H9 (cell line): ENCODE results near the gene WDR81. TPM values are rescaled to one million over a fixed set of nuclear protein-coding genes. Genes with fewer than 3 reads are reported as not detected.
"Not testable (repeated sequence)": the region's sequence is repeated elsewhere in the genome, so short reads cannot be mapped to it uniquely, and the experiment has no call there.

Experiments used
- DNase-seq: peaks from one replicate; pipeline ENCODE4 v3.0.0-alpha.2; 2017
- H2AFZ ChIP-seq: one replicate; pipeline ENCODE4 v1.6.1; 2013; ENCODE audit warnings: mild to moderate bottlenecking, low read length, control low read depth, moderate library complexity
- H2AK5ac ChIP-seq: 2 replicates; pipeline ENCODE4 v1.6.1; 2013; ENCODE audit warnings: low read length, control low read depth, mixed read lengths; ENCODE audit not compliant: insufficient read length
- H2BK120ac ChIP-seq: one replicate; pipeline ENCODE4 v1.6.1; 2013; ENCODE audit warnings: low read depth, mild to moderate bottlenecking, low read length, control low read depth, inconsistent platforms; ENCODE audit not compliant: poor library complexity, severe bottlenecking
- H2BK12ac ChIP-seq: 2 replicates; pipeline ENCODE4 v1.6.1; 2013; ENCODE audit warnings: low read length, control low read depth, mixed read lengths, low read depth; ENCODE audit not compliant: insufficient read length
- H2BK15ac ChIP-seq: 2 replicates; pipeline ENCODE4 v1.6.1; 2013; ENCODE audit warnings: low read depth, low read length, control low read depth
- H2BK20ac ChIP-seq: one replicate; pipeline ENCODE4 v1.6.1; 2013; ENCODE audit warnings: low read depth, mild to moderate bottlenecking, low read length, control low read depth, inconsistent platforms; ENCODE audit not compliant: poor library complexity, severe bottlenecking
- H2BK5ac ChIP-seq: 2 replicates; pipeline ENCODE4 v1.6.1; 2013; ENCODE audit warnings: low read length, control low read depth, mixed read lengths; ENCODE audit not compliant: insufficient read length
- H3K14ac ChIP-seq: 2 replicates; pipeline ENCODE4 v1.6.1; 2013; ENCODE audit warnings: low read length, control low read depth; ENCODE audit not compliant: insufficient read depth
- H3K18ac ChIP-seq: 2 replicates; pipeline ENCODE4 v1.6.1; 2013; ENCODE audit warnings: low read depth, mild to moderate bottlenecking, mixed read lengths, low read length, control low read depth; ENCODE audit not compliant: insufficient read length
- H3K23ac ChIP-seq: 2 replicates; pipeline ENCODE4 v1.6.1; 2013; ENCODE audit warnings: low read length, control low read depth, mixed read lengths, low read depth; ENCODE audit not compliant: insufficient read length
- H3K23me2 ChIP-seq: 2 replicates; pipeline ENCODE4 v1.6.1; 2013; ENCODE audit warnings: low read depth, mild to moderate bottlenecking, mixed read lengths, low read length, control low read depth; ENCODE audit not compliant: insufficient read length, poor library complexity, severe bottlenecking
- H3K27ac ChIP-seq: 2 replicates; pipeline ENCODE4 v1.5.1; 2013; ENCODE audit warnings: low read length, control low read depth, mixed read lengths, low read depth; ENCODE audit not compliant: insufficient read length
- H3K27me3 ChIP-seq: 2 replicates; pipeline ENCODE4 v1.6.1; 2013; ENCODE audit warnings: low read length, control low read depth, inconsistent platforms; ENCODE audit not compliant: insufficient read depth
- H3K4ac ChIP-seq: 2 replicates; pipeline ENCODE4 v1.6.1; 2013; ENCODE audit warnings: low read depth, mild to moderate bottlenecking, control low read depth, inconsistent platforms, low read length, moderate library complexity
- H3K4me1 ChIP-seq: 2 replicates; pipeline ENCODE4 v1.6.1; 2013; ENCODE audit warnings: low read length, control low read depth, inconsistent platforms; ENCODE audit not compliant: insufficient read depth
- H3K4me2 ChIP-seq: 2 replicates; pipeline ENCODE4 v1.6.1; 2013; ENCODE audit warnings: low read length, control low read depth, mixed read lengths; ENCODE audit not compliant: insufficient read length, insufficient read depth
- H3K56ac ChIP-seq: 2 replicates; pipeline ENCODE4 v1.6.1; 2013; ENCODE audit warnings: low read depth, mild to moderate bottlenecking, mixed read lengths, low read length, control low read depth; ENCODE audit not compliant: insufficient read length
- H3K79me1 ChIP-seq: 2 replicates; pipeline ENCODE4 v1.6.1; 2013; ENCODE audit warnings: low read depth, mild to moderate bottlenecking, moderate library complexity, low read length, control low read depth, inconsistent platforms; ENCODE audit not compliant: insufficient read depth, poor library complexity, severe bottlenecking
- H3K79me2 ChIP-seq: 2 replicates; pipeline ENCODE4 v1.6.1; 2013; ENCODE audit warnings: low read length, control low read depth, inconsistent platforms; ENCODE audit not compliant: insufficient read depth
- H3K9ac ChIP-seq: 2 replicates; pipeline ENCODE4 v1.6.1; 2013; ENCODE audit warnings: low read length, control low read depth, mixed read lengths; ENCODE audit not compliant: insufficient read length; ENCODE audit errors: extremely low read depth
- H3K9me3 ChIP-seq: one replicate; pipeline ENCODE4 v1.6.1; 2013; ENCODE audit warnings: low read depth, low read length, inconsistent platforms; ENCODE audit not compliant: control insufficient read depth
- H3T11ph ChIP-seq: one replicate; pipeline ENCODE4 v1.6.1; 2013; ENCODE audit warnings: mild to moderate bottlenecking, low read length, control low read depth, inconsistent platforms
- H4K20me1 ChIP-seq: one replicate; pipeline ENCODE4 v1.6.1; 2013; ENCODE audit not compliant: control insufficient read depth, insufficient read length, insufficient read depth
- H4K5ac ChIP-seq: 2 replicates; pipeline ENCODE4 v1.6.1; 2013; ENCODE audit warnings: low read depth, mild to moderate bottlenecking, mixed read lengths, low read length, control low read depth; ENCODE audit not compliant: insufficient read length
- H4K8ac ChIP-seq: replicated peaks from 2 replicates; pipeline ENCODE4 v1.6.1; 2013; ENCODE audit warnings: low read length, control low read depth, mixed read lengths, low read depth; ENCODE audit not compliant: insufficient read length
- H4K91ac ChIP-seq: 2 replicates; pipeline ENCODE4 v1.6.1; 2013; ENCODE audit warnings: low read depth, mild to moderate bottlenecking, moderate library complexity, mixed read lengths, low read length, control low read depth; ENCODE audit not compliant: insufficient read length
- H3K27ac Mint-ChIP-seq, 3 experiments: 2 replicates in 2 of 3; 3 replicates in 1 of 3; pipeline ENCODE4 v1.8.0; 2020 to 2021; ENCODE audit warnings: mixed read lengths in 3 of 3, mild to moderate bottlenecking in 1 of 3, moderate library complexity in 1 of 3
- H3K27me3 Mint-ChIP-seq: 2 replicates; pipeline ENCODE4 v1.8.0; 2021; ENCODE audit warnings: low read depth, mild to moderate bottlenecking, moderate library complexity, mixed read lengths
- H3K36me3 Mint-ChIP-seq, 3 experiments: 2 replicates in 2 of 3; 3 replicates in 1 of 3; pipeline ENCODE4 v1.8.0; 2020 to 2021; ENCODE audit warnings: low read depth in 3 of 3, mixed read lengths in 3 of 3; ENCODE audit not compliant: insufficient read depth in 1 of 3
- H3K4me1 Mint-ChIP-seq, 2 experiments: 2 replicates each; pipeline ENCODE4 v1.8.0; 2020; ENCODE audit warnings: mixed read lengths in 2 of 2
- H3K4me3 Mint-ChIP-seq, 2 experiments: 2 replicates in 1 of 2; 3 replicates in 1 of 2; pipeline ENCODE4 v1.8.0; 2020 to 2021; ENCODE audit warnings: mild to moderate bottlenecking in 2 of 2, mixed read lengths in 2 of 2, moderate library complexity in 1 of 2
- H3K9me3 Mint-ChIP-seq, 2 experiments: 2 replicates in 1 of 2; 3 replicates in 1 of 2; pipeline ENCODE4 v1.8.0; 2020; ENCODE audit warnings: mild to moderate bottlenecking in 2 of 2, mixed read lengths in 2 of 2, moderate library complexity in 1 of 2
- CTCF ChIP-seq: fragments of 200-600 bp; sonication (generic); conservative IDR thresholded peaks from 3 replicates; pipeline ENCODE4 v1.8.0; 2021; ENCODE audit warnings: antibody characterized with exemption, mild to moderate bottlenecking
- WGBS: extraction: QIAGEN DNeasy Blood & Tissue Kit; methylation state at CpG from one replicate; pipeline ENCODE4 v1.1.7; 2013; ENCODE audit warnings: missing lambda C conversion rate, low lambda C conversion rate, mixed read lengths; ENCODE audit not compliant: insufficient read length; ENCODE audit errors: extremely low coverage; 5-methylcytosine and 5-hydroxymethylcytosine counted together
- total RNA-seq: library from RNA; stranded (reverse); gene quantifications from 2 replicates; pipeline ENCODE4 v1.2.1, GENCODE V29; 2021

The WDR81 gene
- total RNA-seq, 1 experiment from 2014 or later: 20.2 TPM

GRCh38 chr17:1720856-1721386 lies 3.6 kb upstream of the WDR81 start:
- Histone ChIP-seq H2BK12ac (no peak overlapping the region), H3K4me2 (no peak overlapping the region), H3K9ac (no peak overlapping the region), H3K23me2 (peaks cover 11% of the 10 kb centered on the region), H3K79me1 (no peaks in the 10 kb centered on the region), H4K91ac (no peak overlapping the region), H2BK20ac (no peak overlapping the region), H3K27me3 (no peaks in the 10 kb centered on the region), H3K18ac (no peak overlapping the region), H4K20me1 (no peaks in the 10 kb centered on the region), H2BK5ac (no peak overlapping the region), H4K5ac (no peak overlapping the region), H2BK120ac (no peak overlapping the region), H3T11ph (no peak overlapping the region), H3K9me3 (no peaks in the 10 kb centered on the region), H3K56ac (no peak overlapping the region), H4K8ac (no peak overlapping the region), H3K4ac (no peak overlapping the region), H2BK15ac (no peak overlapping the region), H3K27ac (no peak overlapping the region), H3K23ac (no peak overlapping the region), H3K79me2 (no peaks in the 10 kb centered on the region), H3K4me1 (no peaks in the 10 kb centered on the region; the same call in 1 of the 2 replicates), H2AK5ac (no peak overlapping the region), H3K14ac (no peak overlapping the region), H2AFZ (no peak overlapping the region)
- Mint-ChIP-seq H3K27ac (no peak overlapping the region), H3K9me3 (no peaks in the 10 kb centered on the region), H3K4me1 (peaks cover 6 to 17% of the 10 kb centered on the region in 2 experiments), H3K27me3 (peaks cover 2% of the 10 kb centered on the region; the same call in 1 of the 2 replicates), H3K4me3 (no peak overlapping the region), H3K36me3 (peaks cover 0 to 2% (median 0%) of the 10 kb centered on the region in 3 experiments; a peak in 2 of 7 replicates)
- no CpG with 5 or more reads among the region's 11 CpGs for WGBS
- DNase-seq: peak; percentile 83
- TF ChIP-seq CTCF: peak; percentile 97

DNA sequence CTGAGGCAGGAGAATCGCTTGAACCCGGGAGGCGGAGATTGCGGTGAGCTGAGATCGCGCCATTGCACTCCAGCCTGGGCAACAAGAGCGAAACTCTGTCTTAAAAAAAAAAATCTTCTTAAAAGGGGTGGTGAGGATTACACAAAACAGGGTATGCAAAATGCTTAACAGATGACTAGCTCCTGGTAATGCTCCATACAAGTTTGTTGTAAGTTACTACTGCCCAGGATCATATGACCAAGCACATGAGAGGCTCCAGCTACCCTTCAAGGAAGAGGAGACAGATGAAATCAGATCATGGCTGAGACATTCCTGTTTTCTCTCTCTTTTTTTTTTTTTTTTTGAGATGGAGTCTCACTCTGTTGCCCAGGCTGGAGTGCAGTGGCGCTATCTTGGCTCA lies 2.5 kb upstream of the WDR81 start:
- H3K4me2 ChIP-seq, H3K4ac ChIP-seq, H3T11ph ChIP-seq, H2BK20ac ChIP-seq, H3K23ac ChIP-seq, H3K27me3 Mint-ChIP-seq, H3K79me1 ChIP-seq, H3K18ac ChIP-seq, H3K4me3 Mint-ChIP-seq, H3K56ac ChIP-seq, H2AK5ac ChIP-seq, H4K5ac ChIP-seq, H2BK12ac ChIP-seq, H3K14ac ChIP-seq, H3K4me1 ChIP-seq, H4K91ac ChIP-seq, H3K27me3 ChIP-seq, H4K20me1 ChIP-seq, H4K8ac ChIP-seq, H3K79me2 ChIP-seq, H2BK120ac ChIP-seq, H3K9ac ChIP-seq, H3K27ac Mint-ChIP-seq, DNase-seq, H3K27ac ChIP-seq, H2BK15ac ChIP-seq, H3K9me3 Mint-ChIP-seq, H3K36me3 Mint-ChIP-seq, H3K9me3 ChIP-seq, H2BK5ac ChIP-seq, H2AFZ ChIP-seq: not testable (repeated sequence)
- peaks cover 11% of the 10 kb centered on the region for H3K23me2 ChIP-seq
- peaks cover 6 to 17% of the 10 kb centered on the region in 2 experiments for H3K4me1 Mint-ChIP-seq
- WGBS: no CpG with 5 or more reads among the region's 8 CpGs
